Vagina (tissue), 2 donors: Measurements from ENCODE around the gene RAB3GAP2.

Experiments
- CTCF ChIP-seq, 3 experiments: fragments of 450-650 bp in 2 of 3; fragments of 200-600 bp in 1 of 3; sonication (generic) in 1 of 3; IDR thresholded peaks; one replicate each; pipeline ENCODE4 v1.5.1; 2017 to 2019; ENCODE audit warnings: antibody characterized with exemption in 3 of 3, mild to moderate bottlenecking in 2 of 3, moderate library complexity in 2 of 3
- POLR2A ChIP-seq, 2 donors: fragments of 450-650 bp; IDR thresholded peaks; one replicate each; pipeline ENCODE4 v1.6.1; 2017; ENCODE audit warnings: antibody characterized with exemption in 2 of 2, mild to moderate bottlenecking in 2 of 2, moderate library complexity in 2 of 2
- POLR2AphosphoS5 ChIP-seq, 2 donors: sonication (generic); formaldehyde crosslinking; IDR thresholded peaks; one replicate each; pipeline ENCODE4 v1.9.0; 2017; ENCODE audit warnings: antibody characterized with exemption in 2 of 2, mild to moderate bottlenecking in 2 of 2, low read depth in 1 of 2; ENCODE audit not compliant: insufficient read depth in 1 of 2

DNA sequence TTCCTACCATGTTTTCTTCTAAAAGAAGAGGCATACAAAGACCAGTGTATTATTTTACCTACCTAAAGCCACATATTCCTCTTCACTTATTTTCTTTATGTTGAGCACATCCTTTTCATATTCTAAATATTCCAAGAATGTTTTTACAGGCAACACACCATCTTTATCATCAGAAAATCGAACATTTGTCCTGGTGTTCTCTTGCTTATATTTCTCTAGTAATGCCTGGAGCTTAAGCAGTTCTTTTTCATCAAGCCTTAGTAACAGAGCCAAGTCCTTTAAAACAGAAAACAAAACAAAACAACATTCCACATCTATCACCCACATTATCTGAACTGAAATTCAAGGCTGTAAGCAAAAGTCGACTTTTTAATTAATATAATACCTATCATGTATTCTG lies 89.6 kb downstream of the RAB3GAP2 start:
- TF ChIP-seq CTCF (IDR thresholded peaks at IDR 0.05): no peak
- no peak for TF ChIP-seq POLR2A (IDR thresholded peaks at IDR 0.05)
- TF ChIP-seq POLR2AphosphoS5 (IDR thresholded peaks at IDR 0.05; ENCODE audit: insufficient read depth in 1 of 2, low read depth in 1 of 2): no peak
